ENCODE results near the gene GNAS.
A peak's percentile ranks its signal among the peaks of the same experiment; 100 is the strongest.

The GNAS gene

GRCh38 chr20:58839474-58839874 lies 13.0 kb upstream of the GNAS start:
- TF ChIP-seq ZFX (IDR thresholded peaks at IDR 0.05) (no peak), CTCF (conservative IDR thresholded peaks at IDR 0.05) (peak; percentile 70)
- no peak overlapping the region for H3K27ac ChIP-seq

- TF ChIP-seq ZFX (IDR thresholded peaks at IDR 0.05): no peak
- TF ChIP-seq CTCF (conservative IDR thresholded peaks at IDR 0.05): no peak
- no peak overlapping the region for H3K27ac ChIP-seq
Observed at GRCh38 chr20:58839991-58840747, 12.3 kb upstream of the GNAS start.

- no peak overlapping the region for H3K27ac ChIP-seq
- TF ChIP-seq ZFX (IDR thresholded peaks at IDR 0.05): no peak
Observed at GRCh38 chr20:58840816-58841538, 11.5 kb upstream of the GNAS start.

GRCh38 chr20:58841539-58842264 lies 10.8 kb upstream of the GNAS start:
- no peak overlapping the region for H3K27ac ChIP-seq
- TF ChIP-seq CTCF (conservative IDR thresholded peaks at IDR 0.05): no peak
- TF ChIP-seq ZFX (IDR thresholded peaks at IDR 0.05): no peak

- H3K27ac ChIP-seq: no peak overlapping the region
Observed at GRCh38 chr20:58842276-58842675, 10.2 kb upstream of the GNAS start.

GRCh38 chr20:58843128-58843556 lies 9.4 kb upstream of the GNAS start:
- no peak overlapping the region for H3K27ac ChIP-seq
- no peak for TF ChIP-seq CTCF (conservative IDR thresholded peaks at IDR 0.05)
- TF ChIP-seq ZFX (IDR thresholded peaks at IDR 0.05): no peak

More at GRCh38 chr20:58842276-58842675, 10.2 kb upstream of the GNAS start:
- no peak for TF ChIP-seq CTCF (conservative IDR thresholded peaks at IDR 0.05)
- no peak for TF ChIP-seq ZFX (IDR thresholded peaks at IDR 0.05)

GRCh38 chr20:58845706-58846105 lies 6.8 kb upstream of the GNAS start:
- TF ChIP-seq CTCF (conservative IDR thresholded peaks at IDR 0.05) (no peak), ZFX (IDR thresholded peaks at IDR 0.05) (no peak)

More at GRCh38 chr20:58845706-58846105, 6.8 kb upstream of the GNAS start:
- no peak overlapping the region for H3K27ac ChIP-seq

All from C4-2B (cell line).